Measurements from ENCODE around the gene DAB1.
A peak's percentile ranks its signal among the peaks of the same experiment; 100 is the strongest.

DAB1 gene

GRCh38 chr1:57254022-57254421, 169.8 kb downstream of the DAB1 start:
- H3K4me3 ChIP-seq (ENCODE audit: control insufficient read depth, low read depth, low read length): no peak overlapping the region
- peak; percentile 48 for DNase-seq (ENCODE audit: low read depth)
- TF ChIP-seq, protein P1, sequence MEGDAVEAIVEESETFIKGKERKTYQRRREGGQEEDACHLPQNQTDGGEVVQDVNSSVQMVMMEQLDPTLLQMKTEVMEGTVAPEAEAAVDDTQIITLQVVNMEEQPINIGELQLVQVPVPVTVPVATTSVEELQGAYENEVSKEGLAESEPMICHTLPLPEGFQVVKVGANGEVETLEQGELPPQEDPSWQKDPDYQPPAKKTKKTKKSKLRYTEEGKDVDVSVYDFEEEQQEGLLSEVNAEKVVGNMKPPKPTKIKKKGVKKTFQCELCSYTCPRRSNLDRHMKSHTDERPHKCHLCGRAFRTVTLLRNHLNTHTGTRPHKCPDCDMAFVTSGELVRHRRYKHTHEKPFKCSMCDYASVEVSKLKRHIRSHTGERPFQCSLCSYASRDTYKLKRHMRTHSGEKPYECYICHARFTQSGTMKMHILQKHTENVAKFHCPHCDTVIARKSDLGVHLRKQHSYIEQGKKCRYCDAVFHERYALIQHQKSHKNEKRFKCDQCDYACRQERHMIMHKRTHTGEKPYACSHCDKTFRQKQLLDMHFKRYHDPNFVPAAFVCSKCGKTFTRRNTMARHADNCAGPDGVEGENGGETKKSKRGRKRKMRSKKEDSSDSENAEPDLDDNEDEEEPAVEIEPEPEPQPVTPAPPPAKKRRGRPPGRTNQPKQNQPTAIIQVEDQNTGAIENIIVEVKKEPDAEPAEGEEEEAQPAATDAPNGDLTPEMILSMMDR (conservative IDR thresholded peaks at IDR 0.05; ENCODE audit: control insufficient read depth, insufficient read depth, low read depth, low read length): no peak

- H3K4me3 ChIP-seq (ENCODE audit: control insufficient read depth, low read depth, low read length): no peak overlapping the region
- DNase-seq (ENCODE audit: low read depth): peak; percentile 4
- TF ChIP-seq, protein P1 (conservative IDR thresholded peaks at IDR 0.05; ENCODE audit: control insufficient read depth, insufficient read depth, low read depth, low read length): no peak
These were observed 171.1 kb downstream of the DAB1 start for GRCh38 chr1:57252597-57253294.

DNA sequence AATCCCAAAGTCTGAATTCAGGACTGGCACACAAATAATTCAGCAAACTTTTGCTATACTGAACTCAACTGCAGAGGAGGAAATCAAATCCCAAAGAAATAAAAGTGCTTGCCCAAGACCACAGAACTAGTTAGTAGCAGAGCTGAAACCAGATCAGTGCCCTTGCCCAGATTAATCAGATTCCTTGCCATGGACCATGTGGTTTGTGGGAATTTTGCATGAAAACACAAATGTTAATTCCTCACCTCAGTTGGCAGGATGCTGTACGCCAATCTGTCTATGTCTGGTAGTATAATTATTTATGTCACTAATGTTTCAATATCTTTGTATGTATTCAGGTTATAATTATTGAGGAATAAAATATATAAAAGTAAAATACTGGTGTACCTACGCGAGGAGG, 173.8 kb downstream of the DAB1 start:
- TF ChIP-seq, protein P1 (conservative IDR thresholded peaks at IDR 0.05; ENCODE audit: control insufficient read depth, insufficient read depth, low read depth, low read length): no peak
- no peak overlapping the region for H3K4me3 ChIP-seq (ENCODE audit: control insufficient read depth, low read depth, low read length)

DNA sequence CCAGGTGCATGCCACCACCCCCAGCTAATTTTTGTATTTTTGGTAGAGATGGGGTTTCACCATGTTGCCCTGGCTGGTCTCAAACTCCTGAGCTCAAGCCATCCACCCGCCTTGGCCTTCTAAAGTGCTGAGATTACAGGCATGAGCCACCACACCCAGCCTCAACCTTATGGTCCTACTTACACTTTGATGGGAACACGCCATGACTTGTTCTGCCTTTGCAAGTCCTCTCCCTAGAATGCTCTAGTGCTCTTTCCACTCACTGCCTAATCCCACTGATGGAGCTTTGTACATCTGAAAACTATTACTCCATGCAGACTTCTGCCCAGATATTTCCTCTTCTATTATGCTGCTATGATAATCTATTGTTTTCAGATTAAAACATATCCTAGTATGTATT, 174.3 kb downstream of the DAB1 start:
- no peak for DNase-seq (ENCODE audit: low read depth)
- TF ChIP-seq, protein P1 (conservative IDR thresholded peaks at IDR 0.05; ENCODE audit: control insufficient read depth, insufficient read depth, low read depth, low read length): no peak
- H3K4me3 ChIP-seq (ENCODE audit: control insufficient read depth, low read depth, low read length): no peak overlapping the region

More for the DNA sequence above, 173.8 kb downstream of the DAB1 start:
- no peak for DNase-seq (ENCODE audit: low read depth)

GRCh38 chr1:57248830-57249229, 175.0 kb downstream of the DAB1 start:
- no peak overlapping the region for H3K4me3 ChIP-seq (ENCODE audit: control insufficient read depth, low read depth, low read length)
- DNase-seq (ENCODE audit: low read depth): no peak
- TF ChIP-seq, protein P1 (conservative IDR thresholded peaks at IDR 0.05; ENCODE audit: control insufficient read depth, insufficient read depth, low read depth, low read length): no peak

DNA sequence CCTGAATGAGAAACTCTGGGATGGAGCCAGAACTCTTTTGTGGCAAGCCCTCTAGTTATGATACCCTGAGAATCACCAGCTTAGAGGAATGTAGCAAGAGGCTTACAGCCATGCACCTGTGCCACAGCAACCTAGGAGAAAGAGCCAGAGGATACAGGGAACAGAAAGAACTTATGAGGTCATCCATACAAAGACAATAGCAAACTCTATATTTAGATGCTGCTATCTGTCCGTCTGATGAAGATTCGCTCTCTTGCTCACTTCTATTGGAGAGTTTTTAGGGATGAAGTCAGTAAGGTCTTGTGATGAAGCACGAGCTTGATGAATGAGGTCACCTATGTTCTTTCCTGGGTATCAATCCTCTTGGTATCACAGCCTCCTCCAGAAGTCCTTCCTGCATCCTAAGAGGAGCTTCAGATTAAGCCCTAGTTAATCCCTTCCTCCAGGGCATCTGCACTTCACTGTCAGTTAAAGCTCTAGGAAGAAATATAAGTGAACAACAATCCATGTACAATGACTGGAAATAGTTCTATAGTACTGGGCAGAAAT, 185.6 kb downstream of the DAB1 start:
- no peak for DNase-seq (ENCODE audit: low read depth)
- TF ChIP-seq, protein P1 (conservative IDR thresholded peaks at IDR 0.05; ENCODE audit: control insufficient read depth, insufficient read depth, low read depth, low read length): no peak

More for the DNA sequence above, 185.6 kb downstream of the DAB1 start:
- H3K4me3 ChIP-seq (ENCODE audit: control insufficient read depth, low read depth, low read length): no peak overlapping the region
